Uterus (tissue), 4 donors: ENCODE data around the gene PAN3. TPM values are rescaled to one million over a fixed set of nuclear protein-coding genes. Genes with fewer than 3 reads are reported as not detected.

Source experiments
- DNase-seq, 2 donors: peaks; one replicate each; pipeline ENCODE4 v3.0.0-alpha.2; 2019 to 2020
- H3K27ac ChIP-seq, 2 donors: fragments of 200-600 bp; sonication (generic); 1 replicate in 1 of 2; 2 replicates in 1 of 2; pipeline ENCODE4 v1.5.1; 2016 to 2018
- H3K27me3 ChIP-seq, 2 donors: fragments of 200-600 bp; sonication (generic); one replicate each; pipeline ENCODE4 v1.5.1; 2018 to 2019; ENCODE audit warnings: control low read depth in 1 of 2
- H3K36me3 ChIP-seq, 2 donors: fragments of 200-600 bp; sonication (generic); one replicate each; pipeline ENCODE4 v1.5.1; 2019; ENCODE audit warnings: control low read depth in 1 of 2
- H3K4me1 ChIP-seq, 2 donors: fragments of 200-600 bp; sonication (generic); one replicate each; pipeline ENCODE4 v1.5.1; 2018 to 2019; ENCODE audit warnings: control low read depth in 1 of 2
- H3K4me3 ChIP-seq, 2 donors: fragments of 200-600 bp; sonication (generic); 1 replicate in 1 of 2; 2 replicates in 1 of 2; pipeline ENCODE4 v1.5.1; 2018 to 2019; ENCODE audit warnings: mild to moderate bottlenecking in 1 of 2
- H3K9me3 ChIP-seq, 2 donors: fragments of 200-600 bp; sonication (generic); one replicate each; pipeline ENCODE4 v1.5.1; 2019; ENCODE audit warnings: control low read depth in 1 of 2
- POLR2A ChIP-seq, 2 donors: fragments of 450-650 bp; IDR thresholded peaks; one replicate each; pipeline ENCODE4 v1.6.1; 2016; ENCODE audit warnings: antibody characterized with exemption in 2 of 2, mild to moderate bottlenecking in 1 of 2, moderate library complexity in 1 of 2
- intact Hi-C: fragments of 100-400 bp; cut with DNase I; formaldehyde crosslinking; loops from one replicate; pipeline ENCODE4 v1.15.1; 2023; ENCODE audit warnings: low total_unique reads
- small RNA-seq: library from RNA; depleted of rRNA; stranded (forward); fragments of <200 nt; gene quantifications from one replicate; pipeline ENCODE3, GENCODE V24; 2016
- total RNA-seq, 4 donors: library from RNA; depleted of rRNA in 3 of 4; stranded (reverse); fragments of >200 nt in 3 of 4; gene quantifications; one replicate each; pipeline versions ENCODE4 v1.1.0 to v1.2.4, GENCODE V29; 2014 to 2023
- TF ChIP-seq, protein P1 (sequence below), 4 experiments: fragments of 200-600 bp in 2 of 4; fragments of 450-650 bp in 2 of 4; sonication (generic) in 2 of 4; IDR thresholded peaks; one replicate each; pipeline ENCODE4 v1.5.1; 2016 to 2019; ENCODE audit warnings: antibody characterized with exemption in 4 of 4, mild to moderate bottlenecking in 2 of 4, moderate library complexity in 1 of 4
- donor health status: DM: yes; HTN: yes; CAD: no.

PAN3 gene
- total RNA-seq, 4 donors from 2014 or later, result 17.4 to 61.4 (median 48.2) TPM

- TF ChIP-seq POLR2A (IDR thresholded peaks at IDR 0.05), result no peak
- TF ChIP-seq, protein P1, sequence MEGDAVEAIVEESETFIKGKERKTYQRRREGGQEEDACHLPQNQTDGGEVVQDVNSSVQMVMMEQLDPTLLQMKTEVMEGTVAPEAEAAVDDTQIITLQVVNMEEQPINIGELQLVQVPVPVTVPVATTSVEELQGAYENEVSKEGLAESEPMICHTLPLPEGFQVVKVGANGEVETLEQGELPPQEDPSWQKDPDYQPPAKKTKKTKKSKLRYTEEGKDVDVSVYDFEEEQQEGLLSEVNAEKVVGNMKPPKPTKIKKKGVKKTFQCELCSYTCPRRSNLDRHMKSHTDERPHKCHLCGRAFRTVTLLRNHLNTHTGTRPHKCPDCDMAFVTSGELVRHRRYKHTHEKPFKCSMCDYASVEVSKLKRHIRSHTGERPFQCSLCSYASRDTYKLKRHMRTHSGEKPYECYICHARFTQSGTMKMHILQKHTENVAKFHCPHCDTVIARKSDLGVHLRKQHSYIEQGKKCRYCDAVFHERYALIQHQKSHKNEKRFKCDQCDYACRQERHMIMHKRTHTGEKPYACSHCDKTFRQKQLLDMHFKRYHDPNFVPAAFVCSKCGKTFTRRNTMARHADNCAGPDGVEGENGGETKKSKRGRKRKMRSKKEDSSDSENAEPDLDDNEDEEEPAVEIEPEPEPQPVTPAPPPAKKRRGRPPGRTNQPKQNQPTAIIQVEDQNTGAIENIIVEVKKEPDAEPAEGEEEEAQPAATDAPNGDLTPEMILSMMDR (IDR thresholded peaks at IDR 0.05), result no peak
- Histone ChIP-seq H3K27me3 (no peaks in the 10 kb centered on the region), H3K4me1 (no peaks in the 10 kb centered on the region), H3K27ac (no peak overlapping the region), H3K36me3 (no peaks in the 10 kb centered on the region), H3K9me3 (no peaks in the 10 kb centered on the region), H3K4me3 (no peak overlapping the region)
- DNase-seq, result no peak
- intact Hi-C loops, result no loop called here
Observed at GRCh38 chr13:28340272-28340793, 202.0 kb downstream of the PAN3 start.

DNA sequence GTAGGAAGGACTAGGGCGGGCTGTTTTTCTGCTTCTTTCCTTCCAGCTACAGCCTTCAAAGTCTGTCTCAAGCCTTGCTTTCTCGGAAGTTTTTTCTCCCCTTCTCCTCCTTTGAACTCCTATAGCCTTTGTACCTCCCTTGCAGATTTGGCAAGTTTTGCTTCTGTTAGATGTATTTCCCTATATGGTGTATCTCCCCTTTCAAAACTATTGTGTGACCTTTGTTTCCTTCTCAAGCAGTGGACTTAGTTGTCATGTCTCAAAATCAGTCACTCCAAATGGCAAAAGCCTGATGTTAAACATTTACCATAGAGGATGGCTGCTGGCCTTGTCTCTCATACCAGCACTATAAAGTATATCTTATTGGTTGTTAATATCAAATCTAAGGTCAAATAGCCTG lies 203.9 kb downstream of the PAN3 start:
- no peak for TF ChIP-seq POLR2A (IDR thresholded peaks at IDR 0.05)
- TF ChIP-seq, protein P1 (IDR thresholded peaks at IDR 0.05), result no peak
- no peak for DNase-seq
- intact Hi-C loops, result no loop called here

DNA sequence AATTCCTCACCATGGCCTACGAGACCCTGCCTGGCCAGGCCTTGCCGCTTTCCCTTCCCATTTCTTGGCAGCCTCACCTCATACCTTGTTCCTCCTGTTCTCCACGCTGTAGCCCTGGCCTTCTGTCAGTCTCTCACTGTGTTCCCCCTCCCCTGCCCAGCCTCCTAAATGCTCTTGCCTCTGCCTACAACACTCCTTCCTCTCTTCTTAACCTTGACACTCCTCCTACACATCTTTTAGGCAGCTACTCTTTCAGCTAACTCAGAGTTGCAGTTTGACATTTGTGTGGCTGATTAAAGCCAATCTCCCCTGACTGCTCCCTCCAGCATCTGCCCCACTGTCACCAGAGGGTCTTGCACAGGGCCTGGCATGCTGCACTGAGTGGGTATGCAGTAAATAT lies 205.8 kb downstream of the PAN3 start:
- H3K27ac ChIP-seq, result no peak overlapping the region
- H3K4me1 ChIP-seq, result no peaks in the 10 kb centered on the region
- DNase-seq, result no peak
- H3K9me3 ChIP-seq, result no peaks in the 10 kb centered on the region
- H3K36me3 ChIP-seq, result no peaks in the 10 kb centered on the region
- no peaks in the 10 kb centered on the region for H3K27me3 ChIP-seq
- no peak for TF ChIP-seq POLR2A (IDR thresholded peaks at IDR 0.05)
- TF ChIP-seq, protein P1 (IDR thresholded peaks at IDR 0.05), result no peak
- H3K4me3 ChIP-seq, result no peak overlapping the region
- intact Hi-C loops, result no loop called here

More for the DNA sequence above, 203.9 kb downstream of the PAN3 start:
- Histone ChIP-seq H3K4me3 (no peak overlapping the region), H3K9me3 (no peaks in the 10 kb centered on the region), H3K36me3 (no peaks in the 10 kb centered on the region), H3K27me3 (no peaks in the 10 kb centered on the region), H3K4me1 (no peaks in the 10 kb centered on the region), H3K27ac (no peak overlapping the region)

Small RNA genes within 50 kb of the gene (small RNA-seq; reads per million reads assigned to genes)
- not detected for gene RNU6-82P

Other genes with a start within 250 kb of the PAN3 start
- gene PDX1, start 218.5 kb upstream of the PAN3 start, total RNA-seq, result not detected
- under 1 TPM in 1 of 4 donors, not detected in 3; 0.29 TPM for gene CDX2, start 169.2 kb upstream of the PAN3 start, total RNA-seq
- not detected for gene URAD, start 149.9 kb upstream of the PAN3 start, total RNA-seq
- under 1 TPM in 3 of 4 donors, not detected in 1; under 0.01 to 0.90 (median 0.24) TPM for gene FLT3, start 38.0 kb upstream of the PAN3 start, total RNA-seq